KMS-11 (cell line): ENCODE measurements around the gene AP2M1.

Experiments used
- H2AFZ ChIP-seq: fragments of 200-600 bp; sonication (generic); 2 replicates; pipeline ENCODE4 v1.6.1; 2016; ENCODE audit warnings: antibody characterized with exemption, mixed run types, low read depth
- H3K27ac ChIP-seq: fragments of 200-600 bp; sonication (generic); 2 replicates; pipeline ENCODE4 v1.6.1; 2016; ENCODE audit warnings: mild to moderate bottlenecking, mixed run types
- H3K27me3 ChIP-seq: fragments of 200-600 bp; sonication (generic); 2 replicates; pipeline ENCODE4 v1.6.1; 2017; ENCODE audit warnings: mild to moderate bottlenecking, low read depth, mixed run types, moderate library complexity; ENCODE audit not compliant: insufficient read depth
- H3K36me3 ChIP-seq: fragments of 200-600 bp; sonication (generic); 2 replicates; pipeline ENCODE4 v1.6.1; 2017; ENCODE audit warnings: mild to moderate bottlenecking, mixed run types; ENCODE audit not compliant: insufficient read depth
- H3K4me1 ChIP-seq: fragments of 200-600 bp; sonication (generic); 2 replicates; pipeline ENCODE4 v1.6.1; 2016; ENCODE audit warnings: mild to moderate bottlenecking, low read depth, mixed run types; ENCODE audit not compliant: poor library complexity, severe bottlenecking
- H3K4me2 ChIP-seq: fragments of 200-600 bp; sonication (generic); 2 replicates; pipeline ENCODE4 v1.7.0; 2016; ENCODE audit warnings: mild to moderate bottlenecking, mixed run types
- H3K4me3 ChIP-seq: fragments of 200-600 bp; sonication (generic); IDR thresholded peaks from 2 replicates; pipeline ENCODE4 v1.6.1; 2017; ENCODE audit warnings: low read depth, low read length, mixed read lengths; ENCODE audit not compliant: insufficient read depth
- H3K79me2 ChIP-seq: fragments of 200-600 bp; sonication (generic); 2 replicates; pipeline ENCODE4 v1.6.1; 2016; ENCODE audit warnings: low read depth, mixed run types; ENCODE audit not compliant: insufficient read depth
- H3K9ac ChIP-seq: fragments of 200-600 bp; sonication (generic); 2 replicates; pipeline ENCODE4 v1.6.1; 2016; ENCODE audit warnings: mild to moderate bottlenecking, mixed run types
- H4K20me1 ChIP-seq: fragments of 200-600 bp; sonication (generic); 2 replicates; pipeline ENCODE4 v1.6.1; 2016; ENCODE audit warnings: mild to moderate bottlenecking, mixed run types; ENCODE audit not compliant: insufficient read depth
- TF ChIP-seq, protein P1 (sequence below): fragments of 200-600 bp; sonication (generic); conservative IDR thresholded peaks from 2 replicates; pipeline ENCODE4 v1.6.1; 2017; ENCODE audit warnings: low read depth, mild to moderate bottlenecking, antibody characterized with exemption, low read length, moderate library complexity, mixed read lengths

AP2M1 gene

GRCh38 chr3:184154885-184155643 lies 19.6 kb upstream of the AP2M1 start, which contains the start of gene DVL3:
Gene DVL3 (plus strand): TSS chr3:184155377. CDS start chr3:184155636, 259 bp downstream.
- peak within 1 kb of the TSS; percentile 85 for H2AFZ ChIP-seq
- peak within 1 kb of the TSS; percentile 49; the same call in 1 of the 2 replicates for H3K27ac ChIP-seq
- H3K4me1 ChIP-seq, result peaks cover 20% of the 10 kb centered on the region
- peak within 1 kb of the TSS; percentile 65 for H3K9ac ChIP-seq
- peak within 1 kb of the TSS; percentile 88 for H3K4me3 ChIP-seq
- no peaks in the 10 kb centered on the region for H3K36me3 ChIP-seq
- TF ChIP-seq, protein P1, sequence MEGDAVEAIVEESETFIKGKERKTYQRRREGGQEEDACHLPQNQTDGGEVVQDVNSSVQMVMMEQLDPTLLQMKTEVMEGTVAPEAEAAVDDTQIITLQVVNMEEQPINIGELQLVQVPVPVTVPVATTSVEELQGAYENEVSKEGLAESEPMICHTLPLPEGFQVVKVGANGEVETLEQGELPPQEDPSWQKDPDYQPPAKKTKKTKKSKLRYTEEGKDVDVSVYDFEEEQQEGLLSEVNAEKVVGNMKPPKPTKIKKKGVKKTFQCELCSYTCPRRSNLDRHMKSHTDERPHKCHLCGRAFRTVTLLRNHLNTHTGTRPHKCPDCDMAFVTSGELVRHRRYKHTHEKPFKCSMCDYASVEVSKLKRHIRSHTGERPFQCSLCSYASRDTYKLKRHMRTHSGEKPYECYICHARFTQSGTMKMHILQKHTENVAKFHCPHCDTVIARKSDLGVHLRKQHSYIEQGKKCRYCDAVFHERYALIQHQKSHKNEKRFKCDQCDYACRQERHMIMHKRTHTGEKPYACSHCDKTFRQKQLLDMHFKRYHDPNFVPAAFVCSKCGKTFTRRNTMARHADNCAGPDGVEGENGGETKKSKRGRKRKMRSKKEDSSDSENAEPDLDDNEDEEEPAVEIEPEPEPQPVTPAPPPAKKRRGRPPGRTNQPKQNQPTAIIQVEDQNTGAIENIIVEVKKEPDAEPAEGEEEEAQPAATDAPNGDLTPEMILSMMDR, result no peak
- H4K20me1 ChIP-seq, result no peaks in the 10 kb centered on the region
- peak within 1 kb of the TSS; percentile 77 for H3K4me2 ChIP-seq
- peaks cover 32% of the 10 kb centered on the region for H3K79me2 ChIP-seq
- H3K27me3 ChIP-seq, result no peaks in the 10 kb centered on the region

GRCh38 chr3:184155644-184156521 lies 18.8 kb upstream of the AP2M1 start:
- Histone ChIP-seq H2AFZ (peak overlapping the region; percentile 83; the same call in 1 of the 2 replicates), H3K9ac (peak overlapping the region; percentile 65), H3K4me2 (peak overlapping the region; percentile 77), H3K79me2 (peaks cover 40% of the 10 kb centered on the region), H3K27ac (peak overlapping the region; percentile 49; the same call in 1 of the 2 replicates), H3K27me3 (no peaks in the 10 kb centered on the region), H3K4me3 (peak overlapping the region; percentile 88), H4K20me1 (no peaks in the 10 kb centered on the region), H3K36me3 (no peaks in the 10 kb centered on the region), H3K4me1 (peaks cover 20% of the 10 kb centered on the region)
- TF ChIP-seq, protein P1, result no peak

DNA sequence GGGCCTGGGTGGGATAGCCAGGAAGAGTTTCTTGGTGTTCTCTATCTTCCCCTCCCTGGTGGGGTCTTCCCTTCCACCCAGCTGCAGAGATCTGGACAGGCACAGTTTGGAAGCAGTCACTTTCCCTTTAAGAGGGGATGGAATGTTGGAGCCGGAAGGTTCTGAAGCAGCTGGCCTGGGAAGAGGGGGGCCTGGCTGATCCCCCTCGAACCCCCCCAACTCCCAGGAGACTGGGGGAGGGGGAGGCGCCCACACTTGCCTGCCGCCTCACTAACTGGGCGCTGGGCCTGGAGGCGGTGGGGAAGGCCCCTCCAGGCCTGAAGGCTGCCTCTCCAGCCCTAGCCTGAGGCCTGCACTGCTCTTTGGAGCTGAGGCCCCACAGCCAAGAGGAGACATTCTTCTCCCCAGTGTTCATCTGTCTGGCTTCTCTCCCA lies 18.1 kb upstream of the AP2M1 start:
- H3K36me3 ChIP-seq, result no peaks in the 10 kb centered on the region
- H2AFZ ChIP-seq, result no peak overlapping the region
- H3K9ac ChIP-seq, result peak overlapping the region; percentile 65; the same call in 1 of the 2 replicates
- no peaks in the 10 kb centered on the region for H4K20me1 ChIP-seq
- H3K4me1 ChIP-seq, result peaks cover 20% of the 10 kb centered on the region
- TF ChIP-seq, protein P1, result no peak
- no peaks in the 10 kb centered on the region for H3K27me3 ChIP-seq
- H3K79me2 ChIP-seq, result peaks cover 44% of the 10 kb centered on the region
- peak overlapping the region; percentile 77 for H3K4me2 ChIP-seq
- H3K27ac ChIP-seq, result peak overlapping the region; percentile 49; the same call in 1 of the 2 replicates
- peak overlapping the region; percentile 88 for H3K4me3 ChIP-seq

- Histone ChIP-seq H3K4me2 (peak overlapping the region; percentile 77), H4K20me1 (no peaks in the 10 kb centered on the region), H3K27me3 (no peaks in the 10 kb centered on the region), H3K36me3 (no peaks in the 10 kb centered on the region), H2AFZ (no peak overlapping the region), H3K27ac (no peak overlapping the region), H3K9ac (peak overlapping the region; percentile 65; the same call in 1 of the 2 replicates), H3K79me2 (peaks cover 49% of the 10 kb centered on the region), H3K4me1 (peaks cover 20% of the 10 kb centered on the region), H3K4me3 (no peak overlapping the region)
- TF ChIP-seq, protein P1, result no peak
Observed at GRCh38 chr3:184157206-184157605, 17.4 kb upstream of the AP2M1 start.
